CD4-positive, alpha-beta T cell treated with Interleukin-15 for 1 hour (primary cell): ENCODE data around the gene ACAN.

Experiments used
- DNase-seq: peaks from one replicate; pipeline ENCODE4 v3.0.0-alpha.2; 2020

The ACAN gene

GRCh38 chr15:88803241-88803919 lies at the start of gene ACAN:
Gene ACAN (plus strand): TSS chr15:88803436. CDS start chr15:88836207, 32,771 bp downstream.
- no peak for DNase-seq

GRCh38 chr15:88756521-88756920 lies 46.7 kb upstream of the ACAN start:
- no peak for DNase-seq

GRCh38 chr15:88756921-88757320 lies 46.3 kb upstream of the ACAN start:
- DNase-seq = no peak

GRCh38 chr15:88759872-88760271 lies 43.4 kb upstream of the ACAN start:
- no peak for DNase-seq

- no peak for DNase-seq
These were observed 38.8 kb upstream of the ACAN start for GRCh38 chr15:88764448-88764847.

- DNase-seq = no peak
These were observed 38.0 kb upstream of the ACAN start for GRCh38 chr15:88765212-88765611.

- no peak for DNase-seq
These were observed 33.9 kb upstream of the ACAN start for GRCh38 chr15:88769161-88769971.

- no peak for DNase-seq
These were observed 27.5 kb upstream of the ACAN start for GRCh38 chr15:88775776-88776175.

- no peak for DNase-seq
These were observed 26.6 kb upstream of the ACAN start for GRCh38 chr15:88776646-88777045.

- no peak for DNase-seq
These were observed 23.3 kb upstream of the ACAN start for GRCh38 chr15:88779944-88780343.

GRCh38 chr15:88782465-88782864 lies 20.8 kb upstream of the ACAN start:
- DNase-seq = no peak

GRCh38 chr15:88785217-88785616 lies 18.0 kb upstream of the ACAN start:
- no peak for DNase-seq

- no peak for DNase-seq
These were observed 15.2 kb upstream of the ACAN start for GRCh38 chr15:88788036-88788435.

- DNase-seq = no peak
These were observed 14.4 kb upstream of the ACAN start for GRCh38 chr15:88788816-88789215.

GRCh38 chr15:88790486-88790885 lies 12.8 kb upstream of the ACAN start:
- no peak for DNase-seq

- no peak for DNase-seq
These were observed 11.6 kb upstream of the ACAN start for GRCh38 chr15:88791637-88792036.

- DNase-seq = no peak
These were observed 10.6 kb upstream of the ACAN start for GRCh38 chr15:88792342-88793282.

GRCh38 chr15:88794001-88794400 lies 9.2 kb upstream of the ACAN start:
- no peak for DNase-seq

GRCh38 chr15:88797663-88798339 lies 5.4 kb upstream of the ACAN start:
- no peak for DNase-seq

- DNase-seq = no peak
These were observed 3.9 kb upstream of the ACAN start for GRCh38 chr15:88799341-88799740.

GRCh38 chr15:88800026-88800425 lies 3.2 kb upstream of the ACAN start:
- DNase-seq = no peak

GRCh38 chr15:88800738-88801137 lies 2.5 kb upstream of the ACAN start:
- DNase-seq = no peak
